Liver (tissue), 3 donors: ENCODE data around the gene TMPRSS13.

ENCODE experiments used
- EGR1 ChIP-seq, 2 donors: IDR thresholded peaks; 2 replicates each; pipeline ENCODE4 v1.6.1; 2016 to 2018; ENCODE audit warnings: antibody characterized with exemption in 2 of 2, low read depth in 2 of 2
- FOXA1 ChIP-seq: IDR thresholded peaks from 2 replicates; pipeline ENCODE4 v1.6.1; 2016; ENCODE audit warnings: antibody characterized with exemption
- HNF4A ChIP-seq, 2 donors: conservative IDR thresholded peaks; 2 replicates each; pipeline ENCODE4 v1.6.1; 2016; ENCODE audit warnings: antibody characterized with exemption in 2 of 2, mild to moderate bottlenecking in 2 of 2
- MAX ChIP-seq: IDR thresholded peaks from 2 replicates; pipeline ENCODE4 v1.6.1; 2016; ENCODE audit warnings: antibody characterized with exemption
- NR2F2 ChIP-seq: IDR thresholded peaks from 2 replicates; pipeline ENCODE4 v1.6.1; 2016; ENCODE audit warnings: antibody characterized with exemption
- REST ChIP-seq: IDR thresholded peaks from 2 replicates; pipeline ENCODE4 v1.6.1; 2016; ENCODE audit warnings: antibody characterized with exemption, mild to moderate bottlenecking
- RXRA ChIP-seq, 2 donors: IDR thresholded peaks; 2 replicates each; pipeline ENCODE4 v1.6.1; 2017 to 2018; ENCODE audit warnings: antibody characterized with exemption in 2 of 2, mild to moderate bottlenecking in 1 of 2
- SP1 ChIP-seq: IDR thresholded peaks from 2 replicates; pipeline ENCODE4 v1.6.1; 2018; ENCODE audit warnings: antibody characterized with exemption, mild to moderate bottlenecking
- TAF1 ChIP-seq: conservative IDR thresholded peaks from 2 replicates; pipeline ENCODE4 v1.6.1; 2016; ENCODE audit warnings: antibody characterized with exemption, mild to moderate bottlenecking
- YY1 ChIP-seq: IDR thresholded peaks from 2 replicates; pipeline ENCODE4 v1.6.1; 2016; ENCODE audit warnings: antibody characterized with exemption, mild to moderate bottlenecking
- ZBTB33 ChIP-seq: IDR thresholded peaks from 2 replicates; pipeline ENCODE4 v1.6.1; 2016; ENCODE audit warnings: antibody characterized with exemption
- TF ChIP-seq, protein P1 (sequence below): fragments of 150-350 bp; IDR thresholded peaks from 2 replicates; pipeline ENCODE4 v1.5.1; 2017; ENCODE audit warnings: improper control_type of control experiment, low read depth, low read length; ENCODE audit not compliant: missing input control
- TF ChIP-seq, protein P2 (sequence below): IDR thresholded peaks from 2 replicates; pipeline ENCODE4 v1.6.1; 2016; ENCODE audit warnings: antibody characterized with exemption
- donor health status: healthy.
- donor health status: healthy.

GRCh38 chr11:117929916-117930570, 841 bp upstream of the TMPRSS13 start:
- TF ChIP-seq MAX (no peak), FOXA1 (no peak), HNF4A (conservative IDR thresholded peaks at IDR 0.05) (no peak), YY1 (no peak), EGR1 (IDR thresholded peaks at IDR 0.05; ENCODE audit: low read depth in 2 of 2) (no peak), TAF1 (no peak), ZBTB33 (no peak), REST (no peak), NR2F2 (no peak), RXRA (IDR thresholded peaks at IDR 0.05) (no peak), SP1 (no peak)
- TF ChIP-seq, protein P1, sequence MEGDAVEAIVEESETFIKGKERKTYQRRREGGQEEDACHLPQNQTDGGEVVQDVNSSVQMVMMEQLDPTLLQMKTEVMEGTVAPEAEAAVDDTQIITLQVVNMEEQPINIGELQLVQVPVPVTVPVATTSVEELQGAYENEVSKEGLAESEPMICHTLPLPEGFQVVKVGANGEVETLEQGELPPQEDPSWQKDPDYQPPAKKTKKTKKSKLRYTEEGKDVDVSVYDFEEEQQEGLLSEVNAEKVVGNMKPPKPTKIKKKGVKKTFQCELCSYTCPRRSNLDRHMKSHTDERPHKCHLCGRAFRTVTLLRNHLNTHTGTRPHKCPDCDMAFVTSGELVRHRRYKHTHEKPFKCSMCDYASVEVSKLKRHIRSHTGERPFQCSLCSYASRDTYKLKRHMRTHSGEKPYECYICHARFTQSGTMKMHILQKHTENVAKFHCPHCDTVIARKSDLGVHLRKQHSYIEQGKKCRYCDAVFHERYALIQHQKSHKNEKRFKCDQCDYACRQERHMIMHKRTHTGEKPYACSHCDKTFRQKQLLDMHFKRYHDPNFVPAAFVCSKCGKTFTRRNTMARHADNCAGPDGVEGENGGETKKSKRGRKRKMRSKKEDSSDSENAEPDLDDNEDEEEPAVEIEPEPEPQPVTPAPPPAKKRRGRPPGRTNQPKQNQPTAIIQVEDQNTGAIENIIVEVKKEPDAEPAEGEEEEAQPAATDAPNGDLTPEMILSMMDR: no peak
- TF ChIP-seq, protein P2, sequence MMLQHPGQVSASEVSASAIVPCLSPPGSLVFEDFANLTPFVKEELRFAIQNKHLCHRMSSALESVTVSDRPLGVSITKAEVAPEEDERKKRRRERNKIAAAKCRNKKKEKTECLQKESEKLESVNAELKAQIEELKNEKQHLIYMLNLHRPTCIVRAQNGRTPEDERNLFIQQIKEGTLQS: no peak
